Hematopoietic multipotent progenitor cell treated with erythropoietin and hydrocortisone succinate and interleukin-3 and kit ligand, for 4 days (in vitro differentiated cells): ENCODE results near the gene TMEM107.

Experiments used
- DNase-seq: peaks from one replicate; pipeline ENCODE4 v3.0.0-alpha.2; 2015

The TMEM107 gene

DNA sequence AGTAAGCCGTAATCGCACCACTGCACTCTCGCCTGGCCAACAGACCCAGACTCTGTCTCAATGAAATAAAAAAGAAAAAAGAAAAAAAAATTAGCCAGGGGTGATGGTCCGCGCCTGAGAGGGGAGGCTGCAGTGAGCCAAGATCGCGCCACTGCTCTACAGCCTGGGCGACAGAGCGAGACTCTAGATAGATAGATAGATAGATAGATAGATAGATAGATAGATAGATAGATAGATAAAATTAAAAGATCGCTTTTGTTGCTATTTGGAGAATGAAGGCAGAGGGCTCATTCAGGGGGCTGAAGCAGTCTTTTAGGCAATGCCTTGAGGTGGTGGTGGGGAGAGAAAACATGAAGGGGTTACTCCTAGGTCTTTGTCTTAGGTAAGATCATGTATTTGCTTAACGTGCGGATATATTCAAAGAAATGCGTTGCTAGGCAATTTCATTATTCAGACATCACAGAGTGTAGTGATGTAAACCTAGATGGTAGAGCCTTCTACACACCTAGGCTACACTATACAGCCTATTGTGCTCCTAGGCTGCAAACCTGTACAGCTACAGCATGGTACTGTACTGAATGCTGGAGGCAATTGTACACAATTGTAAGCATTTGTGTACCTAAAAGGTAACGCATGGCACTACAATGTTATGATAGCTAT is 47.9 kb downstream of the TMEM107 start:
- no peak for DNase-seq

DNA sequence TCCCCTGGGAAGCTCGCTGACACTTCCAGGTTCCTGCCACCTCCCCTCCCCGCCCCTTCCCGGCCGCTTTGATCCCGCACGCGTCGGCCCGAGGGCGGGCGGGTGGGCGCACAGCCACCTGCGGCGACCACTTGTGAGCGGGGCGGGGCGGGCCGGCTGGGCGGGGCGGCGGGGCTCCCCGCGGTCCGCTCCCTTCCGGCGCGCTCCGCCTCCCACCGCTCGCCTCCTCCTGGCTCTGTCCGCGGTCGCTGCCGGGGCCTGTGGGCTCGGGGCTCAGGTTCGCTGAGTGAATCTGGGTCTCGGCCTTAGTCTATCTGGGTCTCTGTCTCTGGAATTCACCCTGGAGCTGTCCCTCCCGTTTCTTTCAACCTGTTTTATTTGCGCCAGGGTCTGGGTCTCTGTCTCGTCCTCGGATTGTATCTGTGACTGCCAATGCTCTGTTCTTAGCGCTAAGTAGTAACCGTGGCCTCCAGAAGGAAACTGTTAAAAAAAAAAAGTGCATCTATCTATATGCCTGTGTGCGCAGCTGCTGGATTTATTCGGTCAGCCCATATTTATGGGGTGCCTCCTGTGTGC is 49.6 kb downstream of the TMEM107 start:
- DNase-seq = peak; percentile 70

DNA sequence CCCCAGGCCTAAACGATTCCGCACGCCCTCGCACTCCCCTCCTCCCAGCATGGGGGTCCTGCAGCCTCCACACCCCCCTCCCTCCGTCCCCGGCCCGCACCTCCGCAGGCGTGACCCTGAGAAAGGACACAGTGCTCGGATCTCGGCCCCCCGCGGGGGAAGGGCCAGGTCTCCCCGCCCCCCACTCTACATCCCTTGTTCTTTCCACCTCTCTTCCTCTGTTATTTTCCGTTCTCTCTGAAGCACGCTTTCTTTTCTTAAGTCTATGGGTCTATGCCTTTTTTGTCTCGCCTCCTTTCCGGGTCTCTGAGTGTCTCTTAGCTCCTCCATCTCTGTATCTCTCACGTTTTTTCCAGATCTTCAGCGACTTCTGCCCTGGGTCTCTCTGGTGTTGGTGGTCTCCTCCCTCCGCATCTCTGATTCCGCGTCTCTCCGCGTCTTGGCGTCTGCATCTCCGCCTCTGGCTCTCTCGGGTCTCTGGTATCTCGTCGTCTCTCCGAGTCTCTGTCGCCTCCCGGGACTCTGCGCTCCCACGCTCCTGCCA is 50.2 kb downstream of the TMEM107 start:
- peak; percentile 41 for DNase-seq

DNA sequence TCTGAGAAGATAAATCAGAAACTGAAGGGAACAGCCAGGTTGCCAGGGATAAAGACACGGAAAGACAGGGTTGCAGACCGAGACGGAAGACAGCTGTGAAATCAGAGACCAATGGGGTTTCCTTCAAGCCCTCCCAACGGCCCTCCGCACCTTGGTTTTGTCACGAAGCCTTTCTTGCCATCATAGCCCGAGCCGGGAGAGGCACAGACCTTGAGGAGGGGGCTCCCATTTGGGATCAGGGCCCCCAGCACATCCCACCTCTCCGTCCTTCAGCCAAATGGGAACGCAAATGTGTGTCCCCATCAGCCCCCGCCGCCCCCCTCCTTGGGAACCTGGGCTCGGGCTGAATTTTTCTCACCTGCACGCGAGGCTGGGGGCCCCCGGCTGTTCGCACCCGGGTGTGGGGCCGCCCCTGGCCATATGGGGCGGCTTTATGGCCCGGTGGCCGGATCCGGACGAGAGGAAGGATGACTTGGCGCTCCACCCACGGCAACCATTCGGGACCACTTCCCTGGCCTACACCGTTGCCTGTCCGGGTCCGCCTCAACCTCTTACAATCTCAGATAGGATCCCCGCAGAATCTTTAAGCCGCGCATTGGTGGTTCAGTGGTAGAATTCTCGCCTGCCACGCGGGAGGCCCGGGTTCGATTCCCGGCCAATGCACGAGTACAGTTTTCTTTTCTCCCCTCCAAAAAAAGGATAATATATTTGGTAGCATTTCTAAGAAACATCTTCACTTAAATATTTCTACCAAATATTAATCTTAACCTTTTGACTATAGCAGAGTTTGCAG is 50.8 kb downstream of the TMEM107 start:
- peak; percentile 91 for DNase-seq

DNA sequence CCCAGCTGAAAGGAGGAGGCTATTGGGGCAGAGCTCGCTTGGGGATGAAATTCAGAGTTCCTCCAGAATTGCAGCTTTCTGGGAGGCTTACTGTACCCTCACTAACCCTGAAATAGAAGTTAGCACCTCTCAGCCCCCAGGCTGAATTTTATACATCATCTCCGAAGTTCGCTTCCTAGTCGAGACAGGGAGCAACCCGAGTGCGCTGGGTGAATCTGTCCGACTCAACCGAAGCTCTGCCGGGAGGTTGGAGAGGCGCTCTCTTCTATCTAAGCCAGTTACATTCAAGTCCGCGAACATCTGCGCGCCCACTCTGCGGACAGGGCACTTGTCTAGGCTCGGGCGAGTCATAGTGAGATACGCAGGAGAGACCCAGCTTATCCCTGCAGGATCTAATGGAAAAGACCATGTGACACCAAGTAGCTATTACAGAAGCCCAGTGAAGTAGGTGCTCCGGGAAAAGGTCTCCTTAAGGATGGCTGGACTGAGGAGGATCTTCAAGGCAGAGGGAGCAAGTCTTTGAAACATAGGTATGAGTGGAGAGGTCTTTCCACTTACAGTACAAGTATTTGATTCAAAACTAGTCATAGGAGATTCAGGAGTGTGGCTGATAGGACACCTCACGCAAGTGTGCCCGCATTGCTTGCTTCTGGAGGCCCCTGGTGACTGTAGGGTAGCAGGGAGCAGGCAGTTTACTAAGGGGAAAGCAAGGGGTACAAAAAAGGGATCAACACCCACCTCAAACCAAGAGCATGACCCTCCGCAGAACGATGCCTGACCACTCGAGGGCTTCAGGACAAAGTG is 51.6 kb downstream of the TMEM107 start:
- DNase-seq = peak; percentile 58

DNA sequence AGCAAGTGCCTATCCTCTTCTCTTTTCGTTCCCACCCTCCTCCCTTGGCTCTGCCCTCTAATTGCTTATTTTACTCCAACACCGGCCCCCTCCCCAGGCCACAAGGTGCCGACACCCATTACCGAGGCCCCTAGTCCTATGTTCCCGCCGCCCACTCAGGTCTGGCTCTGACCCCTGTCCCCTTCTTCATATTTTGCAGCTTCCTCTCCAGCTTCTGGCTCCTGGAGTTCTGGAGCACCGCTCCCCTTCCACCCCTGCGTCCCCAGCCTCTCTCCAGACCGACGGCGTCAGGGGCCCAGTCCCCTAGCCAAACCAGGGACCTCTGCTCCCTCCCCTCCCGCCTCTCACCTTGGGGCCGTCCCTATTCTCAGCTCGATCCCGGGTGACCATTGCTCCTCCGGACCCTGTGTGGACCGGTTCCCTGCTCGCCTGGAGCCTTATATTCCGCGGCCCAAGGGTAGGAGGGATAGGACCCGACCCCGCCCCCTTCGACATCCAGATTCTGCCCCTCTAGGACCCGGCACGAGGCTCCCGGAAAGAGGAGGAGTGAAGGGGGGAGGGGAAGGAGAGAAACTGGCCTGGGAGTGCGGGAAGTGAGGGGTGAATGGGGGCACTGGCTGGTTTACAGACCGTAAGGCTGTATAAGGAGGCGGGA is 52.4 kb downstream of the TMEM107 start, which contains the start of gene HES7:
Gene HES7 (minus strand): TSS at position 412 of the 655 bp plus-strand sequence. CDS start 22 bp downstream, at position 390.
- DNase-seq = no peak

DNA sequence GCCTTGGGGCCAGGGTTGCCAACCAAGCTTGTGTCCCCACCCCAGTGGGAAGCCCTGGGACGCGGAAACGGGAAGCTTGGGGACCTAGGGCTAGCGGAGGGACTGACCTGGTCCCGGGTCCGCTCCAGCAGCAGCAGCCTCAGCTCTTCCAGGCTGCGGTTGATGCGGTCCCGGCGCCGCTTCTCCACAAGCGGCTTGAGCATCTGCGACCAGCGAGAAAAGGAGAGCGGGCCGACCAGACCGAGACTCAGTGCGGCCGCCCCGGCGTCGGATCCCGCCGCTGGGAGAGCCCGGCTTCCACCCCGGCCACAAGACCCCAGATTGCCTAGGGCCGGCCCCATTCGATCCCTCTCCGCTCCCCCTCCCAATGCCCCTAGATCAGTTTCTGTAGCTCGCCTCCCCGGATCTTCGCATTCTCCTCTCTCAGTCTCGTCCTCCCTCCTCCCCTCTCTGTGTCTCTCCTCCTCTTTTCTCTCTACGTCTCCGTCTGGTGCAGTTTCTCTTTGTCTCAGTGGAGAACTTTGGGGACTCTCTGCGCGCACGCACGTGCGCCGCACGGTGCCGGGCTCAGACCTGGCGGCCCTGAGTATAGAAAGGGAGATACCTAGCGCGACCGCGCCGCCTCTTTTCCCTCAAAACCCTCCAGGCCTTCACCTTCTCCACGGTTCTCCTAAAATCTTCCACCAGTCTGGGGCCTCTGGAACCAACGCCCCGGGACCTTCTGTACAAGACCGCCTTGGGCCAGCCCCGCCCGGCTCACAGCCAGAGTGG is 53.1 kb downstream of the TMEM107 start:
- peak; percentile 50 for DNase-seq
